ENCODE results near the gene GRIP2. TPM values are rescaled to one million over a fixed set of nuclear protein-coding genes. Genes with fewer than 3 reads are reported as not detected.

Gene GRIP2
- polyA plus RNA-seq, 6 donors from 2014 or later, result 0.09 TPM; not detected in 5

- H3K4me3 Mint-ChIP-seq, result peak overlapping the region in 1 of 8 donors; percentile 66
- no peaks in the 10 kb centered on the region for H3K4me1 Mint-ChIP-seq
- peaks cover 14 to 35% (median 30%) of the 10 kb centered on the region in 3 donors for H3K27me3 Mint-ChIP-seq
- no peak for DNase-seq
- H3K9me3 Mint-ChIP-seq, result peaks cover 0 to 5% (median 0%) of the 10 kb centered on the region in 7 donors
- ATAC-seq (ENCODE audit: low read depth in 2 of 2), result no peak
- H3K36me3 Mint-ChIP-seq, result no peaks in the 10 kb centered on the region
- peak overlapping the region in 1 of 6 donors; percentile 39 for H3K27ac Mint-ChIP-seq
These were observed 2.5 kb upstream of the GRIP2 start for GRCh38 chr3:14542656-14543055.

- Mint-ChIP-seq H3K27me3 (peaks cover 8 to 25% (median 20%) of the 10 kb centered on the region in 3 donors), H3K4me1 (no peaks in the 10 kb centered on the region), H3K4me3 (no peak overlapping the region), H3K9me3 (peaks cover 0 to 5% (median 0%) of the 10 kb centered on the region in 7 donors), H3K27ac (no peak overlapping the region), H3K36me3 (no peaks in the 10 kb centered on the region)
- DNase-seq (no peak), ATAC-seq (ENCODE audit: low read depth in 2 of 2) (no peak)
These were observed 1.5 kb upstream of the GRIP2 start for GRCh38 chr3:14541646-14542045.

- H3K27ac Mint-ChIP-seq, result peak overlapping the region in 1 of 6 donors; percentile 33
- H3K27me3 Mint-ChIP-seq, result peaks cover 7 to 17% (median 12%) of the 10 kb centered on the region in 3 donors
- no peak for DNase-seq
- H3K36me3 Mint-ChIP-seq, result no peaks in the 10 kb centered on the region
- peaks cover 0 to 5% (median 0%) of the 10 kb centered on the region in 7 donors for H3K9me3 Mint-ChIP-seq
- H3K4me3 Mint-ChIP-seq, result no peak overlapping the region
- H3K4me1 Mint-ChIP-seq, result no peaks in the 10 kb centered on the region
- ATAC-seq (ENCODE audit: low read depth in 2 of 2), result no peak
These were observed 761 bp upstream of the GRIP2 start for GRCh38 chr3:14540821-14541385.

GRCh38 chr3:14539384-14539741 lies 779 bp downstream of the GRIP2 start:
- DNase-seq (no peak), ATAC-seq (ENCODE audit: low read depth in 2 of 2) (no peak)
- Mint-ChIP-seq H3K36me3 (no peaks in the 10 kb centered on the region), H3K27ac (no peak overlapping the region), H3K4me3 (no peak overlapping the region), H3K9me3 (peaks cover 0 to 5% (median 0%) of the 10 kb centered on the region in 7 donors), H3K27me3 (peaks cover 3 to 16% (median 8%) of the 10 kb centered on the region in 3 donors), H3K4me1 (no peaks in the 10 kb centered on the region)

GRCh38 chr3:14538451-14539088 lies 1.6 kb downstream of the GRIP2 start:
- DNase-seq (no peak), ATAC-seq (ENCODE audit: low read depth in 2 of 2) (no peak)
- Mint-ChIP-seq H3K27ac (no peak overlapping the region), H3K4me3 (no peak overlapping the region), H3K36me3 (no peaks in the 10 kb centered on the region), H3K9me3 (peaks cover 0 to 5% (median 0%) of the 10 kb centered on the region in 7 donors), H3K27me3 (peaks cover 3 to 24% (median 16%) of the 10 kb centered on the region in 3 donors), H3K4me1 (no peaks in the 10 kb centered on the region)

GRCh38 chr3:14537590-14538450 lies 2.3 kb downstream of the GRIP2 start:
- H3K4me3 Mint-ChIP-seq, result no peak overlapping the region
- H3K27ac Mint-ChIP-seq, result no peak overlapping the region
- no peaks in the 10 kb centered on the region for H3K4me1 Mint-ChIP-seq
- peaks cover 0 to 5% (median 0%) of the 10 kb centered on the region in 7 donors for H3K9me3 Mint-ChIP-seq
- no peaks in the 10 kb centered on the region for H3K36me3 Mint-ChIP-seq
- DNase-seq, result no peak
- no peak for ATAC-seq (ENCODE audit: low read depth in 2 of 2)
- H3K27me3 Mint-ChIP-seq, result peaks cover 6 to 27% (median 22%) of the 10 kb centered on the region in 3 donors

GRCh38 chr3:14536837-14537589 lies 3.1 kb downstream of the GRIP2 start:
- Mint-ChIP-seq H3K27me3 (peaks cover 7 to 25% (median 22%) of the 10 kb centered on the region in 3 donors), H3K36me3 (no peaks in the 10 kb centered on the region), H3K4me3 (no peak overlapping the region), H3K27ac (peak overlapping the region in 1 of 6 donors; percentile 18), H3K9me3 (peaks cover 0 to 5% (median 0%) of the 10 kb centered on the region in 7 donors), H3K4me1 (no peaks in the 10 kb centered on the region)
- no peak for ATAC-seq (ENCODE audit: low read depth in 2 of 2)
- no peak for DNase-seq

GRCh38 chr3:14536055-14536815 lies 3.9 kb downstream of the GRIP2 start:
- DNase-seq (no peak), ATAC-seq (ENCODE audit: low read depth in 2 of 2) (no peak)
- no peaks in the 10 kb centered on the region for H3K4me1 Mint-ChIP-seq
- peaks cover 0 to 5% (median 0%) of the 10 kb centered on the region in 7 donors for H3K9me3 Mint-ChIP-seq
- H3K4me3 Mint-ChIP-seq, result no peak overlapping the region
- H3K36me3 Mint-ChIP-seq, result no peaks in the 10 kb centered on the region
- H3K27me3 Mint-ChIP-seq, result peaks cover 8 to 33% (median 25%) of the 10 kb centered on the region in 3 donors
- H3K27ac Mint-ChIP-seq, result no peak overlapping the region

GRCh38 chr3:14535616-14536015 lies 4.5 kb downstream of the GRIP2 start:
- ATAC-seq (ENCODE audit: low read depth in 2 of 2) (no peak), DNase-seq (no peak)
- Mint-ChIP-seq H3K4me1 (no peaks in the 10 kb centered on the region), H3K27ac (no peak overlapping the region), H3K4me3 (no peak overlapping the region), H3K27me3 (peaks cover 11 to 38% (median 25%) of the 10 kb centered on the region in 3 donors), H3K9me3 (peaks cover 0 to 5% (median 0%) of the 10 kb centered on the region in 7 donors), H3K36me3 (no peaks in the 10 kb centered on the region)

GRCh38 chr3:14534516-14535191 lies 5.5 kb downstream of the GRIP2 start:
- Mint-ChIP-seq H3K9me3 (peaks cover 0 to 9% (median 0%) of the 10 kb centered on the region in 7 donors), H3K4me1 (no peaks in the 10 kb centered on the region), H3K27ac (peak overlapping the region in 1 of 6 donors; percentile 74), H3K4me3 (no peak overlapping the region), H3K36me3 (no peaks in the 10 kb centered on the region), H3K27me3 (peaks cover 15 to 48% (median 30%) of the 10 kb centered on the region in 3 donors)
- DNase-seq, result no peak
- ATAC-seq (ENCODE audit: low read depth in 2 of 2), result no peak

GRCh38 chr3:14533457-14533958 lies 6.6 kb downstream of the GRIP2 start:
- Mint-ChIP-seq H3K4me1 (no peaks in the 10 kb centered on the region), H3K36me3 (no peaks in the 10 kb centered on the region), H3K27ac (no peak overlapping the region), H3K4me3 (no peak overlapping the region), H3K9me3 (peaks cover 0 to 7% (median 0%) of the 10 kb centered on the region in 7 donors), H3K27me3 (peaks cover 15 to 51% (median 30%) of the 10 kb centered on the region in 3 donors)
- DNase-seq (no peak), ATAC-seq (ENCODE audit: low read depth in 2 of 2) (no peak)
